Ascending aorta (tissue), 2 donors: ENCODE measurements around the gene SLC37A1. TPM values are rescaled to one million over a fixed set of nuclear protein-coding genes. Genes with fewer than 3 reads are reported as not detected.

Experiments
- DNase-seq, 2 donors: peaks; one replicate each; pipeline ENCODE4 v3.0.0-alpha.2; 2019; ENCODE audit warnings: low spot score in 2 of 2
- H3K27ac ChIP-seq, 2 donors: fragments of 200-600 bp; sonication (generic); one replicate each; pipeline ENCODE4 v1.5.1; 2016 to 2017; ENCODE audit warnings: mild to moderate bottlenecking in 1 of 2
- H3K27me3 ChIP-seq: fragments of 200-600 bp; sonication (generic); one replicate; pipeline ENCODE4 v1.5.1; 2017
- H3K36me3 ChIP-seq, 2 donors: fragments of 200-600 bp; sonication (generic); one replicate each; pipeline ENCODE4 v1.5.1; 2016
- H3K4me1 ChIP-seq, 2 donors: fragments of 200-600 bp; sonication (generic); one replicate each; pipeline ENCODE4 v1.5.1; 2016 to 2017; ENCODE audit warnings: mild to moderate bottlenecking in 1 of 2
- H3K4me3 ChIP-seq, 2 donors: fragments of 200-600 bp; sonication (generic); one replicate each; pipeline ENCODE4 v1.5.1; 2016 to 2017; ENCODE audit warnings: mild to moderate bottlenecking in 1 of 2
- H3K9me3 ChIP-seq, 2 donors: fragments of 200-600 bp; sonication (generic); one replicate each; pipeline ENCODE4 v1.5.1; 2016
- intact Hi-C: fragments of 100-400 bp; cut with DNase I; formaldehyde crosslinking; loops from one replicate; pipeline ENCODE4 v1.15.1; 2023
- total RNA-seq: library from RNA; depleted of rRNA; stranded (reverse); fragments of >200 nt; gene quantifications from one replicate; pipeline ENCODE4 v1.1.0, GENCODE V29; 2016
- TF ChIP-seq, protein P1 (sequence below), 3 experiments: fragments of 200-600 bp in 2 of 3; fragments of 450-650 bp in 1 of 3; sonication (generic) in 2 of 3; IDR thresholded peaks; one replicate each; pipeline ENCODE4 v1.5.1; 2016 to 2019; ENCODE audit warnings: antibody characterized with exemption in 3 of 3, mild to moderate bottlenecking in 1 of 3, moderate library complexity in 1 of 3

The SLC37A1 gene
- total RNA-seq, 1 donor from 2014 or later, result 8.7 TPM

- intact Hi-C loops, result no loop called here
- H3K4me1 ChIP-seq, result no peaks in the 10 kb centered on the region
- peaks cover 9 to 28% of the 10 kb centered on the region in 2 donors for H3K36me3 ChIP-seq
- TF ChIP-seq, protein P1, sequence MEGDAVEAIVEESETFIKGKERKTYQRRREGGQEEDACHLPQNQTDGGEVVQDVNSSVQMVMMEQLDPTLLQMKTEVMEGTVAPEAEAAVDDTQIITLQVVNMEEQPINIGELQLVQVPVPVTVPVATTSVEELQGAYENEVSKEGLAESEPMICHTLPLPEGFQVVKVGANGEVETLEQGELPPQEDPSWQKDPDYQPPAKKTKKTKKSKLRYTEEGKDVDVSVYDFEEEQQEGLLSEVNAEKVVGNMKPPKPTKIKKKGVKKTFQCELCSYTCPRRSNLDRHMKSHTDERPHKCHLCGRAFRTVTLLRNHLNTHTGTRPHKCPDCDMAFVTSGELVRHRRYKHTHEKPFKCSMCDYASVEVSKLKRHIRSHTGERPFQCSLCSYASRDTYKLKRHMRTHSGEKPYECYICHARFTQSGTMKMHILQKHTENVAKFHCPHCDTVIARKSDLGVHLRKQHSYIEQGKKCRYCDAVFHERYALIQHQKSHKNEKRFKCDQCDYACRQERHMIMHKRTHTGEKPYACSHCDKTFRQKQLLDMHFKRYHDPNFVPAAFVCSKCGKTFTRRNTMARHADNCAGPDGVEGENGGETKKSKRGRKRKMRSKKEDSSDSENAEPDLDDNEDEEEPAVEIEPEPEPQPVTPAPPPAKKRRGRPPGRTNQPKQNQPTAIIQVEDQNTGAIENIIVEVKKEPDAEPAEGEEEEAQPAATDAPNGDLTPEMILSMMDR (IDR thresholded peaks at IDR 0.05), result no peak
- no peak overlapping the region for H3K27ac ChIP-seq
- DNase-seq, result no peak
- H3K27me3 ChIP-seq, result no peaks in the 10 kb centered on the region
- no peaks in the 10 kb centered on the region for H3K9me3 ChIP-seq
- no peak overlapping the region for H3K4me3 ChIP-seq
These were observed 25.7 kb downstream of the SLC37A1 start for GRCh38 chr21:42539342-42539741.

DNA sequence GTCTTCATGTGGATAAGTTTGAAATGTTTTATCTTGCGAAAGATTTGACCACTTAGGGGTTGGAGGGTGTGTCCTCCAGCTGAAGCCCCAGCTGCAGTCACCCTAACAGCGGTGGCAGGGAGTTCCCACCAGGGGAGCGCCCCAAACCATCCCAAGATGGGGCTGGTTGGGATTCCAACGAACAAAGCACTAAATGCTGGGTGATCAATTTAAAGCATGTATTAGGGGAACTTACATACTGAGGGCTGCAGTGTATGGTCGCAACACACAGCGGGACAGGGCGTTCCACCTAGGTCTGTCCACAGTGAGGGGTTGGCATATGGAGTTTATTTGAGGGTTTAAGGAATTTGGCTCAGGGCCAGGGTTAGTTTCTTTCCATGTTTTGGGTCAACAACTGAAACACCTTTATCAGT lies 26.3 kb downstream of the SLC37A1 start:
- Histone ChIP-seq H3K27me3 (no peaks in the 10 kb centered on the region), H3K4me1 (no peaks in the 10 kb centered on the region), H3K9me3 (no peaks in the 10 kb centered on the region), H3K4me3 (no peak overlapping the region), H3K27ac (no peak overlapping the region), H3K36me3 (peaks cover 12 to 26% of the 10 kb centered on the region in 2 donors)
- intact Hi-C loops, result no loop called here
- TF ChIP-seq, protein P1 (IDR thresholded peaks at IDR 0.05), result no peak
- DNase-seq, result no peak

GRCh38 chr21:42540396-42540795 lies 26.7 kb downstream of the SLC37A1 start:
- H3K27me3 ChIP-seq, result no peaks in the 10 kb centered on the region
- no peaks in the 10 kb centered on the region for H3K9me3 ChIP-seq
- intact Hi-C loops, result no loop called here
- TF ChIP-seq, protein P1 (IDR thresholded peaks at IDR 0.05), result no peak
- DNase-seq, result no peak
- no peak overlapping the region for H3K4me3 ChIP-seq
- no peaks in the 10 kb centered on the region for H3K4me1 ChIP-seq
- no peak overlapping the region for H3K27ac ChIP-seq
- H3K36me3 ChIP-seq, result peaks cover 15 to 30% of the 10 kb centered on the region in 2 donors

DNA sequence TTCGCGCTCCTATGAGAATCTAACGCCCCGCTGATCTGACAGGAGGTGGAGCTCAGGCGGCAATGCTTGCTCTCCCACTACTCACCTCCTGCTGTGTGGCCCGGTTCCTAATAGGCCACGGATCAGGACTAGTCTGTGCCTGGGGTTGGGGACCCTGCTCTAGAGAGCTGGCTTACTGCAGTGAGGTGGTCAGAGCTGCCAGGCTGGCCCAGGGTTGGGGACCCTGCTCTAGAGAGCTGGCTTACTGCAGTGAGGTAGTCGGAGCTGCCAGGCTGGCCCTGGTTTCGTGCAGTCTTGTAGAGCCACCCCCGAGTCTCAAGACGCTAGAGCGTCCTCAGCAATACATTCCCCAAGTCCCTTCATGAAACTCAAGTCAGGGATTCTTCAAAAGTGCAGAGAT lies 27.5 kb downstream of the SLC37A1 start:
- H3K9me3 ChIP-seq, result no peaks in the 10 kb centered on the region
- no peaks in the 10 kb centered on the region for H3K4me1 ChIP-seq
- no peak overlapping the region for H3K27ac ChIP-seq
- intact Hi-C loops, result no loop called here
- H3K36me3 ChIP-seq, result peaks cover 17 to 33% of the 10 kb centered on the region in 2 donors
- TF ChIP-seq, protein P1 (IDR thresholded peaks at IDR 0.05), result no peak
- DNase-seq, result no peak
- no peak overlapping the region for H3K4me3 ChIP-seq
- no peaks in the 10 kb centered on the region for H3K27me3 ChIP-seq

DNA sequence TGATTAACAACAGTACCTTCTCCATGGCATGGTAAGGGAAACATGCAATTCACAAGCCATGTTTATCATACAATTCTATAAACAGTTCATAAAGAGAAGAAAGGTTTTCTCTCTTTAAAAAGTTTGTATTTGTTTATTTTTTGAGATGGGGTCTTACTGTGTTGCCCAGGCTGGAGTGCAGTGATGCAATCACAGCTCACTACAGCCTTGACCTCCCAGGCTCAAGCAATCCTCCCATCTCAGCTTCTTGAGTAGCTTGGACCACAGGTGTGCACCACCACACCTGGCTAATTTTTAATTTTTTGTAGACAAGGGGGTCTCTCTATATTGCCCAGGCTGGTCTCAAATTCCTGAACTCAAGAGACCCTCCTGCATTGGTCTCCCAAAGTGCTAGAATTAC lies 28.0 kb downstream of the SLC37A1 start:
- H3K36me3 ChIP-seq, result peaks cover 14 to 37% of the 10 kb centered on the region in 2 donors
- H3K4me1 ChIP-seq, result no peaks in the 10 kb centered on the region
- H3K9me3 ChIP-seq, result no peaks in the 10 kb centered on the region
- no peak overlapping the region for H3K4me3 ChIP-seq
- H3K27ac ChIP-seq, result no peak overlapping the region
- no peaks in the 10 kb centered on the region for H3K27me3 ChIP-seq
- intact Hi-C loops, result no loop called here
- TF ChIP-seq, protein P1 (IDR thresholded peaks at IDR 0.05), result no peak
- no peak for DNase-seq

DNA sequence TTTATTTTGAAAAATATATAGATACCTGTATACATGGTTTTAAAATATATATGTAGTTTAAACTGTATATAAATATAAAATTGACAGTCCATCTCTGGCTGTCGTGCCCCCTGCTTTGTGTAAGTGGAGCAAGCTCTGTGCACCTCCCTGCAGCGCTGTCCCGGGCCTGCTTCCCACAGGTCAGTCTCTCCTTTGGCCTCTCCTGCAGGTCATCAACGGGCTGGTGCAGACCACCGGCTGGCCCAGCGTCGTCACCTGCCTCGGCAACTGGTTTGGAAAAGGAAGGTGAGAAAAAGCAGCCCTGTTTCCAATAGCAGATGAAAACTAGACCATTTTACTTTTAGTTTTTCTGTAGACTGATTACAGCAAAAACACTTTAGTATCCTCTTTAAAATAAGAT lies 28.5 kb downstream of the SLC37A1 start:
- Histone ChIP-seq H3K4me1 (no peaks in the 10 kb centered on the region), H3K27ac (no peak overlapping the region), H3K27me3 (no peaks in the 10 kb centered on the region), H3K36me3 (peaks cover 14 to 43% of the 10 kb centered on the region in 2 donors), H3K4me3 (no peak overlapping the region), H3K9me3 (no peaks in the 10 kb centered on the region)
- DNase-seq, result no peak
- TF ChIP-seq, protein P1 (IDR thresholded peaks at IDR 0.05), result no peak
- intact Hi-C loops, result no loop called here
